OCI-LY1 (cell line): Measurements from ENCODE around the gene PDE1A.

ENCODE experiments used
- H2AFZ ChIP-seq: fragments of 200-600 bp; sonication (generic), shearing (Covaris generic); 2 replicates; pipeline ENCODE4 v1.6.0; 2014; ENCODE audit warnings: antibody characterized with exemption, mild to moderate bottlenecking, low read length
- H3F3A ChIP-seq: fragments of 200-600 bp; sonication (generic), shearing (Covaris generic); 2 replicates; pipeline ENCODE4 v1.6.0; 2014; ENCODE audit warnings: mild to moderate bottlenecking, antibody characterized with exemption, low read length, moderate library complexity; ENCODE audit not compliant: insufficient read depth
- H3K27ac ChIP-seq: fragments of 200-600 bp; sonication (generic); 2 replicates; pipeline ENCODE4 v1.5.1; 2014; ENCODE audit warnings: low read length, mixed run types, mild to moderate bottlenecking, low read depth; ENCODE audit not compliant: poor library complexity, severe bottlenecking
- H3K27me3 ChIP-seq: fragments of 200-600 bp; sonication (generic); 2 replicates; pipeline ENCODE4 v1.6.0; 2014; ENCODE audit warnings: antibody characterized with exemption, mild to moderate bottlenecking, low read length, moderate library complexity; ENCODE audit not compliant: insufficient read depth
- H3K36me3 ChIP-seq: fragments of 200-600 bp; sonication (generic); 2 replicates; pipeline ENCODE4 v1.6.1; 2014; ENCODE audit warnings: mild to moderate bottlenecking, antibody characterized with exemption, low read length, moderate library complexity, mixed read lengths; ENCODE audit not compliant: insufficient read depth
- H3K4me1 ChIP-seq: fragments of 200-600 bp; sonication (generic); 2 replicates; pipeline ENCODE4 v1.5.1; 2014; ENCODE audit warnings: mild to moderate bottlenecking, low read length, moderate library complexity; ENCODE audit not compliant: insufficient read depth, severe bottlenecking
- H3K4me2 ChIP-seq: fragments of 200-600 bp; sonication (generic), shearing (Covaris generic); 2 replicates; pipeline ENCODE4 v1.6.1; 2014; ENCODE audit warnings: low read length
- H3K4me3 ChIP-seq: fragments of 200-600 bp; sonication (generic); 2 replicates; pipeline ENCODE4 v1.5.1; 2014; ENCODE audit warnings: low read length, low read depth, mild to moderate bottlenecking, mixed read lengths; ENCODE audit not compliant: poor library complexity, severe bottlenecking
- H3K79me2 ChIP-seq: fragments of 200-600 bp; shearing (Covaris generic); 2 replicates; pipeline ENCODE4 v1.6.1; 2016; ENCODE audit warnings: mixed run types, low read length, mixed read lengths; ENCODE audit not compliant: insufficient read depth
- H3K9ac ChIP-seq: fragments of 200-600 bp; sonication (generic), shearing (Covaris generic); 2 replicates; pipeline ENCODE4 v1.6.1; 2014; ENCODE audit warnings: mild to moderate bottlenecking, low read length, mixed read lengths
- H3K9me2 ChIP-seq: fragments of 200-600 bp; sonication (generic), shearing (Covaris generic); 2 replicates; pipeline ENCODE4 v1.6.1; 2014; ENCODE audit warnings: low read depth, mild to moderate bottlenecking, low read length, mixed read lengths
- H3K9me3 ChIP-seq: fragments of 200-600 bp; shearing (Covaris generic); 2 replicates; pipeline ENCODE4 v1.6.1; 2014; ENCODE audit warnings: low read length, mixed read lengths
- H4K20me1 ChIP-seq: fragments of 200-600 bp; sonication (generic), shearing (Covaris generic); 2 replicates; pipeline ENCODE4 v1.6.0; 2016; ENCODE audit warnings: mild to moderate bottlenecking, low read length; ENCODE audit not compliant: insufficient read depth
- EZH2 ChIP-seq: fragments of 200-600 bp; sonication (generic), shearing (Covaris generic); IDR thresholded peaks from 2 replicates; pipeline ENCODE4 v1.8.0; 2017; ENCODE audit warnings: borderline replicate concordance, mixed run types, mild to moderate bottlenecking, antibody characterized with exemption, low read length, moderate library complexity, mixed read lengths
- TF ChIP-seq, protein P1 (sequence below): fragments of 200-600 bp; sonication (generic), shearing (Covaris generic); IDR thresholded peaks from 2 replicates; pipeline ENCODE4 v1.5.1; 2017; ENCODE audit warnings: mild to moderate bottlenecking, antibody characterized with exemption, low read length, moderate library complexity, mixed read lengths

PDE1A gene

DNA sequence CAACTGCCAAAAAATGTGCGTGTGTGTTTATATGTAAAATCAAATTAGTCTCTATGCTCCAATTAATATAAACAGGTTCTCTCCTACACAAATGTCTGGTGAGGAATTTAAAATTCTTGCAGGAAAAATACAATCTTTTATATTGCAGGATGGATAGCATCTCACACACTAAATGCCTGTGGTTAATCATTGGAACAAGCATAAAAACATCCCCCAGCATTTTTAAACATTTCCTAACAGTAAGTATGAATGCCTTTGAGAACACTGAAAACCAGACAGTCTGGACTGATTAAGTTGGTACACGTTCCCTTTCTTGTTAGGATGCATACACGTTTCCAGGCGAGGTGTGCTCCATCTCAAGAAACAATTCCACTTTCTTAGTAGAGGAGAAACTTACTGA lies 29.9 kb upstream of the PDE1A start:
- no peak overlapping the region for H3K27ac ChIP-seq
- no peaks in the 10 kb centered on the region for H3K9me3 ChIP-seq
- no peaks in the 10 kb centered on the region for H3K4me1 ChIP-seq
- H3K4me2 ChIP-seq = no peak overlapping the region
- H3K4me3 ChIP-seq = no peak overlapping the region
- no peaks in the 10 kb centered on the region for H4K20me1 ChIP-seq
- H2AFZ ChIP-seq = no peak overlapping the region
- H3K9ac ChIP-seq = no peak overlapping the region
- no peaks in the 10 kb centered on the region for H3K9me2 ChIP-seq
- H3K27me3 ChIP-seq = no peaks in the 10 kb centered on the region
- H3K79me2 ChIP-seq = no peaks in the 10 kb centered on the region
- TF ChIP-seq, protein P1, sequence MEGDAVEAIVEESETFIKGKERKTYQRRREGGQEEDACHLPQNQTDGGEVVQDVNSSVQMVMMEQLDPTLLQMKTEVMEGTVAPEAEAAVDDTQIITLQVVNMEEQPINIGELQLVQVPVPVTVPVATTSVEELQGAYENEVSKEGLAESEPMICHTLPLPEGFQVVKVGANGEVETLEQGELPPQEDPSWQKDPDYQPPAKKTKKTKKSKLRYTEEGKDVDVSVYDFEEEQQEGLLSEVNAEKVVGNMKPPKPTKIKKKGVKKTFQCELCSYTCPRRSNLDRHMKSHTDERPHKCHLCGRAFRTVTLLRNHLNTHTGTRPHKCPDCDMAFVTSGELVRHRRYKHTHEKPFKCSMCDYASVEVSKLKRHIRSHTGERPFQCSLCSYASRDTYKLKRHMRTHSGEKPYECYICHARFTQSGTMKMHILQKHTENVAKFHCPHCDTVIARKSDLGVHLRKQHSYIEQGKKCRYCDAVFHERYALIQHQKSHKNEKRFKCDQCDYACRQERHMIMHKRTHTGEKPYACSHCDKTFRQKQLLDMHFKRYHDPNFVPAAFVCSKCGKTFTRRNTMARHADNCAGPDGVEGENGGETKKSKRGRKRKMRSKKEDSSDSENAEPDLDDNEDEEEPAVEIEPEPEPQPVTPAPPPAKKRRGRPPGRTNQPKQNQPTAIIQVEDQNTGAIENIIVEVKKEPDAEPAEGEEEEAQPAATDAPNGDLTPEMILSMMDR = no peak
- TF ChIP-seq EZH2 = no peak
- H3K36me3 ChIP-seq = no peaks in the 10 kb centered on the region
- H3F3A ChIP-seq = no peaks in the 10 kb centered on the region

DNA sequence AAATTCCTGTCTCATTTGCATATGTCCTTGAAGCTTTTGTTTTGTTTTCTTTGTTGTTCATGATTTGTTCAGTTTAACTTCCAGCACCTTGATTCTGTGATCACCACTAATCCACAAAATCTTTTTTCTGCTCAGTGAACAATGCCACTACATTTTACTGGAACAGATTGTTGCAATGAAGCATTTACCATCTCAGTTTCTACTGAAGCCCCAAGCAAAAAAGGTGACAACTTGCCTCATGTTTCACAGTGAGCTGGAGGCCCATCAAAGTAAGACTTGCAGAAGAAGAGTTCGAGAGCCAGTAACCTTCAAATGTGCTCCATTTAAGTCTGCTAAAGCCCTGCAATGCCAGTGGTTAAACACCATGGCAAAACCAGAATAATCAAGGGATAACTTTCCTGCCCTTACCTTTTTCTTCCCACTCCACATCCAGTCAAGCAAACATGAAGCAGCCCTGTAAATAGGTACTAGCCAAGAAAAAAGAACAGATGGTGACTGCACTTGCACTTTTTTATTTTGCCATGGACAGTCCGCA lies 25.7 kb upstream of the PDE1A start:
- Histone ChIP-seq H3K36me3 (no peaks in the 10 kb centered on the region), H3K27me3 (no peaks in the 10 kb centered on the region), H3K9me3 (no peaks in the 10 kb centered on the region), H3K9me2 (no peaks in the 10 kb centered on the region), H3F3A (no peaks in the 10 kb centered on the region), H3K27ac (no peak overlapping the region), H4K20me1 (no peaks in the 10 kb centered on the region), H3K4me3 (no peak overlapping the region), H3K4me1 (no peaks in the 10 kb centered on the region), H2AFZ (no peak overlapping the region), H3K79me2 (no peaks in the 10 kb centered on the region), H3K4me2 (no peak overlapping the region), H3K9ac (no peak overlapping the region)
- TF ChIP-seq, protein P1 = no peak
- no peak for TF ChIP-seq EZH2

DNA sequence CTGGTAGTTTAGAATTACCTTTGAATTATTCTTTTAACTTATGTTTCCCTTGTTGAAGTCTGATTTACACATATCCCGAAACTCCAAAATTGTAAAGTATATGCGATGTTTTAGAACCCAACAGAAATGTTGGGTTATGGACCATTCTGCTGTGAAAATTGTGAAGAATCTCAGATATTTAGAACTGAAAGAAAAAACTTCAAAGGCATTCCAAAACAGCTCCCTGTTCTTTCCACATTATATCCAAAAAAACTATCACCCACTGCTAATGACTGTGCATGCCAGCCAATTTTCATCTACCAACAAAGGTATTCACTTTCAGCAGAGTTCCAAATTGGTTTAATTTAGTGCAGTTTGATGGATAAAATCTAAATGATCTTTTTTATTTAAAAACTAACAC lies 21.5 kb upstream of the PDE1A start:
- Histone ChIP-seq H3K9me2 (no peaks in the 10 kb centered on the region), H3K27me3 (no peaks in the 10 kb centered on the region), H3K36me3 (no peaks in the 10 kb centered on the region), H3K27ac (no peak overlapping the region), H3K4me1 (no peaks in the 10 kb centered on the region), H4K20me1 (no peaks in the 10 kb centered on the region), H3K9me3 (no peaks in the 10 kb centered on the region), H3F3A (no peaks in the 10 kb centered on the region), H3K4me3 (no peak overlapping the region), H3K79me2 (no peaks in the 10 kb centered on the region), H2AFZ (no peak overlapping the region), H3K4me2 (no peak overlapping the region), H3K9ac (no peak overlapping the region)
- no peak for TF ChIP-seq EZH2
- TF ChIP-seq, protein P1 = no peak
